GM23338 (cell line): ENCODE measurements around the gene TMCO4. TPM values are rescaled to one million over a fixed set of nuclear protein-coding genes. Genes with fewer than 3 reads are reported as not detected.

Experiments
- ATAC-seq: fragments of 200-7000 bp; cut with Tn5 transposase; 3 replicates; pipeline ENCODE4 v1.9.1; 2020
- DNase-seq: peaks from one replicate; pipeline ENCODE4 v3.0.0-alpha.2; 2015; ENCODE audit warnings: low spot score
- H2AFZ ChIP-seq: fragments of 200-600 bp; sonication (generic); 2 replicates; pipeline ENCODE4 v1.8.0; 2016; ENCODE audit warnings: antibody characterized with exemption, mild to moderate bottlenecking, moderate library complexity
- H3F3A ChIP-seq: fragments of 200-600 bp; sonication (generic); replicated peaks from 2 replicates; pipeline ENCODE4 v1.8.0; 2017; ENCODE audit warnings: antibody characterized with exemption, mixed run types, low read depth
- H3K27ac ChIP-seq: fragments of 200-600 bp; sonication (generic); 2 replicates; pipeline ENCODE4 v1.6.1; 2016; ENCODE audit warnings: low read depth
- H3K27me3 ChIP-seq: fragments of 200-600 bp; sonication (generic); 2 replicates; pipeline ENCODE4 v1.8.0; 2016; ENCODE audit warnings: mild to moderate bottlenecking, mixed run types, moderate library complexity; ENCODE audit not compliant: insufficient read depth
- H3K36me3 ChIP-seq: fragments of 200-600 bp; sonication (generic); 2 replicates; pipeline ENCODE4 v1.8.0; 2016; ENCODE audit warnings: mild to moderate bottlenecking; ENCODE audit not compliant: insufficient read depth
- H3K4me1 ChIP-seq: fragments of 200-600 bp; sonication (generic); 2 replicates; pipeline ENCODE4 v1.8.0; 2016; ENCODE audit warnings: mild to moderate bottlenecking, moderate library complexity; ENCODE audit not compliant: insufficient read depth
- H3K4me2 ChIP-seq: fragments of 200-600 bp; sonication (generic); 2 replicates; pipeline ENCODE4 v1.7.1; 2017; ENCODE audit warnings: mixed run types
- H3K4me3 ChIP-seq: fragments of 200-600 bp; sonication (generic); 2 replicates; pipeline ENCODE4 v1.6.1; 2016; ENCODE audit warnings: mixed run types
- H3K79me2 ChIP-seq: fragments of 200-600 bp; sonication (generic); replicated peaks from 2 replicates; pipeline ENCODE4 v1.8.0; 2017; ENCODE audit warnings: mild to moderate bottlenecking; ENCODE audit not compliant: insufficient read depth
- H3K9me2 ChIP-seq: fragments of 200-600 bp; sonication (generic); 2 replicates; pipeline ENCODE4 v1.8.0; 2017; ENCODE audit not compliant: insufficient read depth
- H4K20me1 ChIP-seq: fragments of 200-600 bp; sonication (generic); replicated peaks from 2 replicates; pipeline ENCODE4 v1.8.0; 2017; ENCODE audit warnings: mild to moderate bottlenecking; ENCODE audit not compliant: insufficient read depth
- H3K27ac Mint-ChIP-seq: 2 replicates; pipeline ENCODE4 v1.8.0; 2020; ENCODE audit warnings: inconsistent platforms, mild to moderate bottlenecking, moderate library complexity, mixed read lengths
- H3K27me3 Mint-ChIP-seq: 3 replicates; pipeline ENCODE4 v1.8.0; 2022; ENCODE audit warnings: low read depth, mild to moderate bottlenecking, moderate library complexity, mixed read lengths, inconsistent platforms; ENCODE audit not compliant: insufficient read depth, poor library complexity
- H3K36me3 Mint-ChIP-seq: 3 replicates; pipeline ENCODE4 v1.8.0; 2021; ENCODE audit warnings: low read depth, mild to moderate bottlenecking, inconsistent platforms, moderate library complexity, mixed read lengths
- H3K4me1 Mint-ChIP-seq: 3 replicates; pipeline ENCODE4 v1.8.0; 2020; ENCODE audit warnings: mild to moderate bottlenecking, inconsistent platforms, mixed read lengths
- H3K4me3 Mint-ChIP-seq: 3 replicates; pipeline ENCODE4 v1.8.0; 2021; ENCODE audit warnings: moderate library complexity, mild to moderate bottlenecking, inconsistent platforms, mixed read lengths
- H3K9me3 Mint-ChIP-seq: 3 replicates; pipeline ENCODE4 v1.8.0; 2020; ENCODE audit warnings: moderate library complexity, mild to moderate bottlenecking, inconsistent platforms, mixed read lengths
- CREB1 ChIP-seq: fragments of 250-450 bp; sonication (Bioruptor Pico); IDR thresholded peaks from 2 replicates; pipeline ENCODE4 v1.5.0; 2020; ENCODE audit warnings: low read depth, mild to moderate bottlenecking, moderate library complexity
- CTCF ChIP-seq, 2 experiments: fragments of 200-600 bp in 1 of 2; sonication (generic) in 1 of 2; conservative IDR thresholded peaks; 2 replicates each; pipeline versions ENCODE4 v1.5.1 to v1.6.1; 2016 to 2017; ENCODE audit warnings: antibody characterized with exemption in 2 of 2, low read depth in 2 of 2, mild to moderate bottlenecking in 2 of 2, moderate library complexity in 1 of 2
- ETS1 ChIP-seq: IDR thresholded peaks from 2 replicates; pipeline ENCODE4 v1.6.1; 2016; ENCODE audit warnings: antibody characterized with exemption
- EZH2 ChIP-seq: fragments of 200-600 bp; sonication (generic); IDR thresholded peaks from one replicate; pipeline ENCODE4 v1.8.0; 2017; ENCODE audit warnings: antibody characterized with exemption, mild to moderate bottlenecking, low read depth; ENCODE audit not compliant: unreplicated experiment
- EZH2phosphoT487 ChIP-seq: fragments of 200-600 bp; sonication (generic); IDR thresholded peaks from one replicate; pipeline ENCODE4 v1.8.1; 2018; ENCODE audit warnings: antibody characterized with exemption; ENCODE audit not compliant: unreplicated experiment
- JUNB ChIP-seq: IDR thresholded peaks from one replicate; pipeline ENCODE4 v1.6.1; 2016; ENCODE audit warnings: antibody characterized with exemption; ENCODE audit not compliant: unreplicated experiment
- NANOG ChIP-seq: IDR thresholded peaks from 2 replicates; pipeline ENCODE4 v1.6.1; 2016; ENCODE audit warnings: antibody characterized with exemption, borderline replicate concordance
- POLR2AphosphoS5 ChIP-seq: IDR thresholded peaks from 2 replicates; pipeline ENCODE4 v1.6.1; 2016; ENCODE audit warnings: antibody characterized with exemption, low read depth
- STAT1 ChIP-seq: IDR thresholded peaks from one replicate; pipeline ENCODE4 v1.6.1; 2016; ENCODE audit warnings: antibody characterized with exemption; ENCODE audit not compliant: unreplicated experiment
- ZNF114 ChIP-seq: fragments of 250-450 bp; sonication (Bioruptor Pico); IDR thresholded peaks from 2 replicates; pipeline ENCODE4 v1.5.0; 2020; ENCODE audit warnings: mild to moderate bottlenecking, moderate library complexity
- ZNF331 ChIP-seq: fragments of 250-450 bp; sonication (Bioruptor Pico); IDR thresholded peaks from 2 replicates; pipeline ENCODE4 v1.5.0; 2020; ENCODE audit warnings: low read depth, mild to moderate bottlenecking, moderate library complexity
- polyA plus RNA-seq: library from polyadenylated mRNA; unstranded; fragments of >200 nt; fragmentation: Nextera tagmentation; extraction: Ambion mirVana; gene quantifications from 2 replicates; pipeline ENCODE4 v1.2.1, GENCODE V29; 2016
- total RNA-seq: library from RNA; depleted of rRNA; stranded (reverse); fragments of >200 nt; shearing (Covaris generic); gene quantifications from 2 replicates; pipeline ENCODE4 v1.2.3, GENCODE V29; 2014
- TF ChIP-seq, protein P1 (sequence below): IDR thresholded peaks from one replicate; pipeline ENCODE4 v1.6.1; 2018; ENCODE audit warnings: antibody characterized with exemption; ENCODE audit not compliant: unreplicated experiment
- TF ChIP-seq, protein P2 (sequence below): fragments of 250-450 bp; sonication (Bioruptor Pico); IDR thresholded peaks from 2 replicates; pipeline ENCODE4 v1.5.0; 2020; ENCODE audit warnings: mild to moderate bottlenecking, moderate library complexity

TMCO4 gene
- total and polyA plus RNA-seq, 2 experiments from 2014 or later, result 2.6 to 6.9 TPM

- no peak overlapping the region for H3K4me3 Mint-ChIP-seq
- no peak overlapping the region for H3K27ac ChIP-seq
- peaks cover 3% of the 10 kb centered on the region for H3K27me3 Mint-ChIP-seq
- ATAC-seq (no peak), DNase-seq (no peak)
- no peaks in the 10 kb centered on the region for H3K36me3 Mint-ChIP-seq
- H3K4me1 ChIP-seq, result no peaks in the 10 kb centered on the region
- no peaks in the 10 kb centered on the region; the same call in 1 of the 2 replicates for H4K20me1 ChIP-seq
- H3F3A ChIP-seq, result no peaks in the 10 kb centered on the region
- no peaks in the 10 kb centered on the region for H3K36me3 ChIP-seq
- no peak overlapping the region for H3K27ac Mint-ChIP-seq
- TF ChIP-seq, protein P1, sequence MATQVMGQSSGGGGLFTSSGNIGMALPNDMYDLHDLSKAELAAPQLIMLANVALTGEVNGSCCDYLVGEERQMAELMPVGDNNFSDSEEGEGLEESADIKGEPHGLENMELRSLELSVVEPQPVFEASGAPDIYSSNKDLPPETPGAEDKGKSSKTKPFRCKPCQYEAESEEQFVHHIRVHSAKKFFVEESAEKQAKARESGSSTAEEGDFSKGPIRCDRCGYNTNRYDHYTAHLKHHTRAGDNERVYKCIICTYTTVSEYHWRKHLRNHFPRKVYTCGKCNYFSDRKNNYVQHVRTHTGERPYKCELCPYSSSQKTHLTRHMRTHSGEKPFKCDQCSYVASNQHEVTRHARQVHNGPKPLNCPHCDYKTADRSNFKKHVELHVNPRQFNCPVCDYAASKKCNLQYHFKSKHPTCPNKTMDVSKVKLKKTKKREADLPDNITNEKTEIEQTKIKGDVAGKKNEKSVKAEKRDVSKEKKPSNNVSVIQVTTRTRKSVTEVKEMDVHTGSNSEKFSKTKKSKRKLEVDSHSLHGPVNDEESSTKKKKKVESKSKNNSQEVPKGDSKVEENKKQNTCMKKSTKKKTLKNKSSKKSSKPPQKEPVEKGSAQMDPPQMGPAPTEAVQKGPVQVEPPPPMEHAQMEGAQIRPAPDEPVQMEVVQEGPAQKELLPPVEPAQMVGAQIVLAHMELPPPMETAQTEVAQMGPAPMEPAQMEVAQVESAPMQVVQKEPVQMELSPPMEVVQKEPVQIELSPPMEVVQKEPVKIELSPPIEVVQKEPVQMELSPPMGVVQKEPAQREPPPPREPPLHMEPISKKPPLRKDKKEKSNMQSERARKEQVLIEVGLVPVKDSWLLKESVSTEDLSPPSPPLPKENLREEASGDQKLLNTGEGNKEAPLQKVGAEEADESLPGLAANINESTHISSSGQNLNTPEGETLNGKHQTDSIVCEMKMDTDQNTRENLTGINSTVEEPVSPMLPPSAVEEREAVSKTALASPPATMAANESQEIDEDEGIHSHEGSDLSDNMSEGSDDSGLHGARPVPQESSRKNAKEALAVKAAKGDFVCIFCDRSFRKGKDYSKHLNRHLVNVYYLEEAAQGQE, result no peak
- TF ChIP-seq JUNB (no peak), EZH2phosphoT487 (no peak), STAT1 (no peak), EZH2 (no peak), ZNF114 (CRISPR knock-in tag) (no peak), CTCF (conservative IDR thresholded peaks at IDR 0.05; ENCODE audit: low read depth in 2 of 2) (no peak), POLR2AphosphoS5 (no peak), ZNF331 (CRISPR knock-in tag) (no peak), NANOG (no peak), CREB1 (CRISPR knock-in tag) (no peak), ETS1 (no peak)
- TF ChIP-seq, protein P2, sequence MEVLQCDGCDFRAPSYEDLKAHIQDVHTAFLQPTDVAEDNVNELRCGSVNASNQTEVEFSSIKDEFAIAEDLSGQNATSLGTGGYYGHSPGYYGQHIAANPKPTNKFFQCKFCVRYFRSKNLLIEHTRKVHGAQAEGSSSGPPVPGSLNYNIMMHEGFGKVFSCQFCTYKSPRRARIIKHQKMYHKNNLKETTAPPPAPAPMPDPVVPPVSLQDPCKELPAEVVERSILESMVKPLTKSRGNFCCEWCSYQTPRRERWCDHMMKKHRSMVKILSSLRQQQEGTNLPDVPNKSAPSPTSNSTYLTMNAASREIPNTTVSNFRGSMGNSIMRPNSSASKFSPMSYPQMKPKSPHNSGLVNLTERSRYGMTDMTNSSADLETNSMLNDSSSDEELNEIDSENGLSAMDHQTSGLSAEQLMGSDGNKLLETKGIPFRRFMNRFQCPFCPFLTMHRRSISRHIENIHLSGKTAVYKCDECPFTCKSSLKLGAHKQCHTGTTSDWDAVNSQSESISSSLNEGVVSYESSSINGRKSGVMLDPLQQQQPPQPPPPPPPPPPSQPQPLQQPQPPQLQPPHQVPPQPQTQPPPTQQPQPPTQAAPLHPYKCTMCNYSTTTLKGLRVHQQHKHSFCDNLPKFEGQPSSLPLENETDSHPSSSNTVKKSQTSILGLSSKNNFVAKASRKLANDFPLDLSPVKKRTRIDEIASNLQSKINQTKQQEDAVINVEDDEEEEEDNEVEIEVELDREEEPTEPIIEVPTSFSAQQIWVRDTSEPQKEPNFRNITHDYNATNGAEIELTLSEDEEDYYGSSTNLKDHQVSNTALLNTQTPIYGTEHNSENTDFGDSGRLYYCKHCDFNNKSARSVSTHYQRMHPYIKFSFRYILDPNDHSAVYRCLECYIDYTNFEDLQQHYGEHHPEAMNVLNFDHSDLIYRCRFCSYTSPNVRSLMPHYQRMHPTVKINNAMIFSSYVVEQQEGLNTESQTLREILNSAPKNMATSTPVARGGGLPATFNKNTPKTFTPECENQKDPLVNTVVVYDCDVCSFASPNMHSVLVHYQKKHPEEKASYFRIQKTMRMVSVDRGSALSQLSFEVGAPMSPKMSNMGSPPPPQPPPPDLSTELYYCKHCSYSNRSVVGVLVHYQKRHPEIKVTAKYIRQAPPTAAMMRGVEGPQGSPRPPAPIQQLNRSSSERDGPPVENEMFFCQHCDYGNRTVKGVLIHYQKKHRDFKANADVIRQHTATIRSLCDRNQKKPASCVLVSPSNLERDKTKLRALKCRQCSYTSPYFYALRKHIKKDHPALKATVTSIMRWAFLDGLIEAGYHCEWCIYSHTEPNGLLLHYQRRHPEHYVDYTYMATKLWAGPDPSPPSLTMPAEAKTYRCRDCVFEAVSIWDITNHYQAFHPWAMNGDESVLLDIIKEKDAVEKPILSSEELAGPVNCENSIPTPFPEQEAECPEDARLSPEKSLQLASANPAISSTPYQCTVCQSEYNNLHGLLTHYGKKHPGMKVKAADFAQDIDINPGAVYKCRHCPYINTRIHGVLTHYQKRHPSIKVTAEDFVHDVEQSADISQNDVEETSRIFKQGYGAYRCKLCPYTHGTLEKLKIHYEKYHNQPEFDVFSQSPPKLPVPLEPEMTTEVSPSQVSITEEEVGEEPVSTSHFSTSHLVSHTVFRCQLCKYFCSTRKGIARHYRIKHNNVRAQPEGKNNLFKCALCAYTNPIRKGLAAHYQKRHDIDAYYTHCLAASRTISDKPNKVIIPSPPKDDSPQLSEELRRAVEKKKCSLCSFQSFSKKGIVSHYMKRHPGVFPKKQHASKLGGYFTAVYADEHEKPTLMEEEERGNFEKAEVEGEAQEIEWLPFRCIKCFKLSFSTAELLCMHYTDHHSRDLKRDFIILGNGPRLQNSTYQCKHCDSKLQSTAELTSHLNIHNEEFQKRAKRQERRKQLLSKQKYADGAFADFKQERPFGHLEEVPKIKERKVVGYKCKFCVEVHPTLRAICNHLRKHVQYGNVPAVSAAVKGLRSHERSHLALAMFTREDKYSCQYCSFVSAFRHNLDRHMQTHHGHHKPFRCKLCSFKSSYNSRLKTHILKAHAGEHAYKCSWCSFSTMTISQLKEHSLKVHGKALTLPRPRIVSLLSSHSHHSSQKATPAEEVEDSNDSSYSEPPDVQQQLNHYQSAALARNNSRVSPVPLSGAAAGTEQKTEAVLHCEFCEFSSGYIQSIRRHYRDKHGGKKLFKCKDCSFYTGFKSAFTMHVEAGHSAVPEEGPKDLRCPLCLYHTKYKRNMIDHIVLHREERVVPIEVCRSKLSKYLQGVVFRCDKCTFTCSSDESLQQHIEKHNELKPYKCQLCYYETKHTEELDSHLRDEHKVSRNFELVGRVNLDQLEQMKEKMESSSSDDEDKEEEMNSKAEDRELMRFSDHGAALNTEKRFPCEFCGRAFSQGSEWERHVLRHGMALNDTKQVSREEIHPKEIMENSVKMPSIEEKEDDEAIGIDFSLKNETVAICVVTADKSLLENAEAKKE (CRISPR knock-in tag), result no peak
- H3K4me2 ChIP-seq, result no peak overlapping the region
- H2AFZ ChIP-seq, result no peak overlapping the region
- H3K4me1 Mint-ChIP-seq, result no peaks in the 10 kb centered on the region
- H3K27me3 ChIP-seq, result no peaks in the 10 kb centered on the region
- H3K79me2 ChIP-seq, result no peaks in the 10 kb centered on the region
- H3K9me2 ChIP-seq, result no peaks in the 10 kb centered on the region
- no peaks in the 10 kb centered on the region for H3K9me3 Mint-ChIP-seq
- no peak overlapping the region for H3K4me3 ChIP-seq
Measured at GRCh38 chr1:19750882-19751276, 48.8 kb downstream of the TMCO4 start.
